Activated effector memory CD4-positive, alpha-beta T cell treated with anti-CD3 and anti-CD28 coated beads, Interleukin-2, amount 50 U/mL, for 16 hours (primary cell): ENCODE results near the gene SNRNP25.

Source experiments
- DNase-seq: peaks from one replicate; pipeline ENCODE4 v3.0.0-alpha.2; 2020

The SNRNP25 gene

DNA sequence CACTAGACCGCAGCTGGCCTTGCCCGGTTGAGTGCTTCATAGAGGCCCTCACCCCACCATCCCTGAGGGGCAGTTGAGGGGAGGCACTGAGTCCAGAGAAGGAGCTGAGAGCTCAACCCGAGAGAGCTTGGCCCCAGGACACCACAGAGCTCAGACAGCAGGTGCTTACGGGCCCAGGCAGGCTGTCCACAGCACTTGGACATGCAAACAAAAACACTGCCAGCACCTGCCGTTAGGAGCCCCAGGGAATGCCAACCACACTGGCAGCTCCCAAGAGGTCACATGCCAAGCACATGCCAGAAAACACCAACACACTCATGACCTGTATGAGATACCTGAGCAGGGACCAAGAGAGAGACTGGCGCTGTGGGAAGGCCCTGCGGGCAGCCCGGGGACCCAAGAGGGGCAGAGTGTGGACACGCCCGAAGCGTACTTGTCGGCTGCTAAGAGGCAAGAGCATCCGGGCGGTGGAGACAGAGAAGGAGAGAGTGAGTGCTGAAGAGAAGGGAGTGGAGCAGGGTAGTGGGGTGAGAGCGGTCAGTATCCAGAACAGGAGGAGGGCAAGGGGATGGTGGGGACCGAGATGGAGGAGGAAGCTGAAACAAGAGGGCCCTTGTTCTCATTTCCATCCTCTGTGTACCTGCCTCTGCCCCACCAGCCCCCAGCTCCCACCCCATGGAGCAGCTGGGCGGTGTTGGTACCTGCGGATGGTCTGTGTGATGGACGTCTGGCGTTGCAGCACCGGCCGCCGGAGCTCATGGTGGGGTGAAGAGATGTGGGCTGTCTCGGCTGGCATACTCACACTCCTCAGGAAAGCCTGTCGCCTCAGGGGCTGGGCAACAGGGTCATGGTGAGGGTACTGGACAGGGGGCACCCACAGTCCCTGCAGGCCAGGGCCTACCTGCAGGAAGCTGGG is 10.6 kb downstream of the SNRNP25 start:
- DNase-seq, result no peak

DNA sequence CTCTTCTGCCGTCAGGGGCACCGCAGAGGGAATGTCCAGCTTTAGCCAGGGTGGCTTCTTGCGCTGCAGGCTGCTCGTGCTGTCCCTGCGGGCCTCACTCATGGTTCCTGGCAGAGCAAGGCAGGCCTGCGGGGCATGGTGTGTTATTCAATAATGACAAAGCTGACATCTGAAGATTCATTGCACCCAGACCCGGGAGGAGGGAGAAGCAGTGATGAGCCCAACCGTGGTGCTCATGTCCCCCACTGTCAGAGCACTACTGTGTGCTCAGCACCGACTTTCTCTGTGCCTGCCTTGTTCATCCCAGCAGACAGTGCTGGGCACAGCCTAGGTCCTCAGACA is 11.3 kb downstream of the SNRNP25 start:
- no peak for DNase-seq

DNA sequence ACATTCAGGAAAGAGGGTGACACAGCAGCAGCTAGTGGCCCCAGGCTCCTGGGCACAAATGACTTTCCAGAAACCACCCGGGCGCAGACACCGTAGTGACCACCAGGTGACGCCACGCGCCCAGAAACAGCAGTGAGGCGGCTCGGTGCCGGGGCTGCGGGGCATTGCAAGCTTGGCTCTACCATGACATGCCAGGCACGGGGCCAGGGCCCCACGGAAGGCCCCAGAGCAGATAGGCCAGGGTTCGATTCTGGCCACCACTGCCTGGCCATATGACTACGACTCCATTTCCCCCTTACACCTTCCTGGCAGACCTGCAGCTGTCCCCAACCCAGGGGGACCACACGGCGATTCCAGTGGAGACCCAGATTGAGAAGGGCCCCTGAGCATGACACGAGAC is 12.1 kb downstream of the SNRNP25 start:
- DNase-seq, result peak; percentile 94

DNA sequence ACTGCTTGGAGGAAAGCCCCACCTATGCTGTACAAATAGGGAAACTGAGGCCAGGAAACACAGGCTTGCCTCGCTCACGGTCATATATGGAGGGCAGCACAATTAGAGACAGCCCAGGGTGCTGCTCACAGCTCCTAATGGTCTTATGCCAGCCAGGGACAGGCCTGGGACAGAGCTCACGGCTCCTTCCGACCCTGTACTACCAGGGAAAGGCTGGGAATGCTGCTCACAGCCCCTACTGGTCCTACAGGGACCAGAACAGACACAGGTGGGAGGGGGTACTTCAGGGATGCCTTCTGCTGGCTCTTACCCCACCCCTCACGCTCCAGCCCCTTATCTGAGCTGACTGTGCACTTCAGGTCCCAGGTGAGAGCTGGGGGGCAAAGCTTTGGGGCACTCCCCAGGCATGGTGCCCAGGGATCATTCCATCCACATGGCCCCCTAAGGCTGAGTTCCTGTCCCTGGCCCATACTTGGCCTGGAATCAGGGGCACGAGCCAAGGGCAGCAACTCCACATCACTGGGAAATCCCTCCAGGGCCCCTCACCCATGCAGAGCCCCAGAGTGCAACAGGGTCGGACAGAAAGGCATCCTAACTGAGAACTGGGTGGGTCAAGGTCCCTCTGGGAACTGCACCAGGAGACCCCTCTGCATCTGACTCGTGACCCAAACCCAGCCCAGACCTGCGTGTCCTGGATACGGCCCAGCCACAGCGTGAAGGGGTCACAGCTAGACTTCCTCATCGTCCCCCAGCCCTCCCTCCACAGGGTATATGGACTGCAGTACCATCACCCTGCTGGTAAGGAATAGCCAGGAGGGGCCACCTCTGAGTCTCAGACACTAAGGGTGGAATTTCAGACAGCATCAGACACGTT is 12.9 kb downstream of the SNRNP25 start:
- DNase-seq, result no peak

DNA sequence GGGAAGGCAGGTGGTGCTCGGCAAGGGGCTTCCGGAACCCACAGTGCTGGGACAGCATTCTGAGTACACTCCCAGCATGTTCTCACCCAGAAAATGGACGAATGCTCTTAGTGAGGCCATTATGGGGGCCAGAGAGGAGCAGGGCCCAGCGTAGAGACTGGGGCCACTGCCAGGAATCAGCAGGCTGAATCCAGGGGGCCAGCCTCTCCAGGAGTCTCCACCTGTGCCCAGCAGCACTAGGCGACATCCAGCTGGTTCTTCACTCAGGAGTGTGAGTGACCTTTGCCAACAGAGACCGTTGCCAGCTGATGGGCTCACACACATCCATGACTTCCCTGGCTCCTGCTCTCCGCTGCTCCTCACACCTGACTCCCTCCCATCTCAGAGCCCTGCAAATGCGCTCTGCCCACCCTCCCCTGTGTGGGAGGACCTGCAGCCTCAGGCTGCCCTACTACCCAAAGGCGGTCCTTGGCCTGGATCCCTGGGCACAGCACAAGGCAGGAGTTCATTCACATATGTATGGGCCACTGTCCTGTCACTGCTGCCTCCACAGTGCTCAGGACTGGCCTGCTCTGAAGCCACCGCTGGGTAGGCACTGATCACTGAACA is 13.7 kb downstream of the SNRNP25 start:
- DNase-seq, result no peak

DNA sequence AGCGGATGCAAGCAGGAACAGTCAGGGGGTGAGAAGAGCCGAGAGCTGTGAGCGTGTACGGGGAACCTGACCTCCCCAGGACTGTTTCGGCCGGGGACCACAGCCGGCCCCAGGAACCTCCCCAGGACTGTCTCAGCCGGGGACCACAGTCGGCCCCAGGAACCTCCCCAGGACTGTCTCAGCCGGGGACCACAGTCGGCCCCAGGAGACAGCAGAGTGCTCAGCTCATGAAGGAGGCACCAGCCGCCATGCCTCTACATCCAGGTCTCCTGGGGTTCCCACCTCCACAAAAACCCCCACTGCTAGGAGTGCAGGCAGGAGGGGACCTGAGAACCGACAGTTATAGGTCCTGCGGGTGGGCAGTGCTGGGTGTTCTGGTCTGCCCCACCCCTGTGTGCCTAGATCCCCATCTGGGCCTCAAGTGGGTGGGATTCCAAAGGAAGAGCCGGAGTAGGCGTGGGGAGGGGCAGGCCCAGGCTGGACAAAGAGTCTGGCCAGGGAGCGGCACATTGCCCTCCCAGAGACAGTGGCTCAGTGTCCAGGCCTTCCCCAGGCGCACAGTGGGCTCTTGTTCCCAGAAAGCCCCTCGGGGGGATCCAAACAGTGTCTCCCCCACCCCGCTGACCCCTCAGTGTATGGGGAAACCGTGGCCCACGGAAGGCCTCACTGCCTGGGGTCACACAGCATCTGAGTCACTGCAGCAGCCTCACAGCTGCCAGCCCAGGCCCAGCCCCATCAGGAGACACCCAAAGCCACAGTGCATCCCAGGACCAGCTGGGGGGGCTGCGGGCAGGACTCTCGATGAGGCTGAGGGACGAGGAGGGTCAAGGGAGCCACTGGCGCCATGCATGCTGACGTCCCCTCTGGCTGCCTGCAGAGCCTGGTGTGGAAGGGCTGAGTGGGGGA is 14.5 kb downstream of the SNRNP25 start:
- no peak for DNase-seq

DNA sequence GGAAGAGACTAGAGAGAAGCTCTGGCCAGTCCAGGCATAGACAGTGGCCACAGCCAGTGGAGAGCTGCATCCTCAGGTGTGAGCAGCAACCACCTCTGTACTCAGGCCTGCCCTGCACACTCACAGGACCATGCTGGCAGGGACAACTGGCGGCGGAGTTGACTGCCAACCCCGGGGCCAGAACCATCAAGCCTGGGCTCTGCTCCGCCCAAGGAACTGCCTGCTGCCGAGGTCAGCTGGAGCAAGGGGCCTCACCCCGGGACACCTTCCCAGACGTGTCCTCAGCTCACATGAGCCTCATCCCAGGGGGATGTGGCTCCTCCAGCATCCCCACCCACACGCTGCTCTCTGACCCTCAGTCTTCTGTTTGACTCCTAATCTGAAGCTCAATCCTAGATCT is 15.6 kb downstream of the SNRNP25 start:
- no peak for DNase-seq

DNA sequence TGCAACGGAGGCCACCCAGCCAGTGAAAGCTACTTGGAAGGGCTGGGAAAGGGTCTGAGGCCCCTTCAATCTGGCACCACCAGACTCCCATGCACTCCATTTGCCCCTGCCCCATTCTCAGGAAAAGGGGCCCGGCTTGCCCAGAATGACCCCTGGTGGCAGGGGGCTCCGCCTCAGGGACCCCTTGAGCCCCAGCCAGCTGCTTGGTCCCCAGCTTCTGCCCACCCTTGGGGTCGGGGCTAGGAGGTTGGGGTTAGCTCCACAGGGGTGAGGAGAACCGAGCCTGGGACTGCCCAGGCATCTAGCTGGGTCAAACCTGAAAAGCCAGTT is 17.5 kb downstream of the SNRNP25 start:
- no peak for DNase-seq

DNA sequence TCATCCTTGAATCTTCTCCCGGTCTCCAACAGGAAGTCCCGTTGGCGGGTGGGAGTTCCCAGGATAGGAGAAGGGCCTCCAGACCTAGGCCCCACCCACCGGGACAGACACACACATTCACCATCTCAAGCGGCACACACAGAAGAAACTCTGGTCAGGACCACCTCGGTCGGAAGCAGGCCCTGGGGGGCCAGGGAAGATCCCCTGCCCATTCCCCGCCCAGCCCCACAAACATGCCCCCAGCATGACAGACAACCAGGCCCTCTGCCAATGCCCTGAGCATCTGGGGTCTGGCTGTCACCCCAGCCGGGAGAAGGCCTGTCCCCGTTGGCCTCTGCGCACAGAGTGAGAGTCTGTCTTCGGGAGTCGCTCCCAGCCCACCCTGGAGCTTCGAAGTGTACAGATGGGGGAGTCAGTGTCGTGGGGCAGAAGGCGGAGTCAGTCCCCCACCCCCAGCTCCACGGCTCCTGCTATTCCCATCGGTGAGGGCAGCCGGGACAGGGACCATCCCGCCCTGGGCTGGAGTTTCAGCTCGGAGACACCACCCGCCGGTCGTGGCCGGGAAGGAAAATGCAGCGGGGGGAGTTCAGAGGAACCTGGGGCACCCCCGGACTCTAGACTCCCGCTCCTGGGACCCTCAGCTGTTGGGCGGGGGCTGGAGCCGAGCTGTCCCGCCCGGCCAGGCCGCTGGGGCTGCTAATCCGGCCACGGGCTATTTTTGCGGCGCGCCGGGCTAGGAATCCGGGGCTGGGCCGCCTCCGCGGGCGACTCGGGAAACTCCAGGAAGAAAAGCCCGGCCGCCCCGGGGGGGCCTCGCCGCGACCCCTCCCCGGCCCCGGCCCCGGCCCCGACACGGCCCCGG is 18.1 kb downstream of the SNRNP25 start:
- no peak for DNase-seq

DNA sequence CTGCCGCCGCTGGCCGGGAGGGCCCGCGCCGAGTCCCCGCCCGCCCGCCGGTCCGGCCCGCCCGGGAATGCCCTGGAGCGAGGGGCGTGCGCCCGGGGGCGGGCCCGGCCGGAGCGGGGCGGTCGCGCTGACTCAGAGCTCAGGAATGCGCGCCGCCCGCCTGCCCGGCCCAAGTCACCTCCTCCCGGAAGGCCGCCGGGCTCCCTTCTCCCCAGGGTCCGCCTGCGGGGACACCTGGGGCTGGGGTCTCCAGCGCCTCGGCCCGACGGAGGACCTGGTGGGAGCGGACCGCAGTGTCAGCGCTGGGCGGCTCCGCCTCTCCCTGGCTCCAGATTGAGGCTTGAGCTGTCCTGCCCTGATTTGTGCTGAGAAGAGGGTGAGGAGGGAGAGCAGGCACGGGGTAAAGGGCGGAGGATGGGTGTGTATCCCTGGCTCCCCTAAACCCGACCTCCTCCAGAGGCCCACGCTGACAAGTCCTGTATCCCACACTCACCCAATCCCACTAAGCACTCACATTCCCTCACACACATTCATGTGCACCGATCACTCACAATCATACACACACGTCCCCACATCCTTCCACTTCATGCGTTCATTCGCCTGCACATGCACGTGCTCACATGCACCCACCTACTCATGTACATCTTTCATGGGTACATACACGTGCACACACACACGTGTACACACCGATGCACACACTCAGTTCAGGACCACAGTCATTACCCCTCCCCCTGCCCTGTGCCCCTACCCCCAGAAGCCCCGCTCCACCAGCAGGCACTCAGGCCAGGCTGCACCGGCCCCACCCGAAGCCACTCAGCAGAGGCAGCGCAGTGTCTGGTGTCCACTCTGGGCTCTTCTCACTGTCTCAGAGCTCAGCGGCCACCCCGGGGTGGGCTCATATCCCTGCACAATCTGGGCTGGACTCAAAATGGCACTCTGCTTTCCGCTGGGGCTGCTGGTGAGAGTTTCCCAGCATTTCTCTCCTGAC is 19.2 kb downstream of the SNRNP25 start, which contains the start of gene RHBDF1:
TSS of gene RHBDF1 (minus strand) at position 71 of the 988 bp plus-strand sequence. CDS start 7,616 bp downstream, outside the sequence.
- no peak for DNase-seq

DNA sequence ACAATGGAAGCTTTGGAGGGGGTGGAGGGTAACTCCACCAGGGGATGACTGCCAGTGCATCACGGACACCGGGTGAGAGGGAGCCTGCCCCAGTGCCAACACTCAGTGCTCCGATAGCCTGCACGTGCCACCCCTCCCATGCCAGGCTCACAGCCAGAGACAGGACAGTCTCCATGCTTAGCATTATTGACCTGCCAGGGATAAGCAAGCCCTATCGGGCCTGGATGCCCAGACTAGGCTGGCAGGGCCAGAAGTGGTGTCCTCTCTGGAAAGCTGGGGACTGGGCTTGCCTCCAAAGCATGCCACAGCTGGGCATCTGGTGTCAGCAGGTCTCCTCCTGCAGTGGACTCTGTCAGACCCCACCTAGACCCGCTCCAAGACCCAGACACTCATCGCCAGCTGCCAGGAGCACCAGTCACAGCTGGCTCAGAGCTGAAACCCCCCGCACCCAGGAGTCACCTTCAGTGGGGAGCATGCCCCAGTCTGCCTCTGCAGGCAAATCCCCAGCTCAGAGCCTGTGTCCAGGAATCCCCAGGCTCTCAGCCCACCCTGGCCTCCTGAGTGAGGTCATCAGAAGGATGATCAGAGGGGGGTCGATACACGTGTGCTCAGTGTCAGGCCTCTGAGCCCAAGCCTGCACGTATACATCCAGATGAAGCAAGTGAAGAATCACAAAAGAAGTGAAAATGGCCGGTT is 20.6 kb downstream of the SNRNP25 start:
- DNase-seq, result no peak

DNA sequence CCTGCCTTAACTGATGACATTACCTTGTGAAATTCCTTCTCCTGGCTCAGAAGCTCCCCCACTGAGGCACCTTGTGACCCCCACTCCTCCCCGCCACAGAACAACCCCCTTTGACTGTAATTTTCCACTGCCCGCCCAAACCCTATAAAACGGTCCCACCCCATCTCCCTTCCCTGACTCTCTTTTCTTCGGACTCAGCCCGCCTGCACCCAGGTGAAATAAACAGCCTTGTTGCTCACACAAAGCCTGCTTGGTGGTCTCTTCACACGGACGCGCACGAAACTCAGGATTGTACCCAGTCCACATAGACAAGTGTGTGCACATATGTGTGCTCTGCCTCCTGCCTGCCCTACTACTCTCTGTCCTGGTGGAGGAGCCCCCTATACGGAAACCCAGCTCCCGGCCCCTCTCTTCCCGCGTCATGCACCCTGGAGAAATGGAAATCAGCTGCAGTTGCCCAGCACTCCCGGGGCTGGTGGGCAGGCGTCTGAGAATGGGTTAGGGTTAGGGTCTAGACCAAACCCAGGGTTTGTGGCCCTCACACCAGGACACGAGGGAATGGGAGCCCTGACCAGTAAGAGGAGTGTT is 21.2 kb downstream of the SNRNP25 start:
- DNase-seq, result no peak

DNA sequence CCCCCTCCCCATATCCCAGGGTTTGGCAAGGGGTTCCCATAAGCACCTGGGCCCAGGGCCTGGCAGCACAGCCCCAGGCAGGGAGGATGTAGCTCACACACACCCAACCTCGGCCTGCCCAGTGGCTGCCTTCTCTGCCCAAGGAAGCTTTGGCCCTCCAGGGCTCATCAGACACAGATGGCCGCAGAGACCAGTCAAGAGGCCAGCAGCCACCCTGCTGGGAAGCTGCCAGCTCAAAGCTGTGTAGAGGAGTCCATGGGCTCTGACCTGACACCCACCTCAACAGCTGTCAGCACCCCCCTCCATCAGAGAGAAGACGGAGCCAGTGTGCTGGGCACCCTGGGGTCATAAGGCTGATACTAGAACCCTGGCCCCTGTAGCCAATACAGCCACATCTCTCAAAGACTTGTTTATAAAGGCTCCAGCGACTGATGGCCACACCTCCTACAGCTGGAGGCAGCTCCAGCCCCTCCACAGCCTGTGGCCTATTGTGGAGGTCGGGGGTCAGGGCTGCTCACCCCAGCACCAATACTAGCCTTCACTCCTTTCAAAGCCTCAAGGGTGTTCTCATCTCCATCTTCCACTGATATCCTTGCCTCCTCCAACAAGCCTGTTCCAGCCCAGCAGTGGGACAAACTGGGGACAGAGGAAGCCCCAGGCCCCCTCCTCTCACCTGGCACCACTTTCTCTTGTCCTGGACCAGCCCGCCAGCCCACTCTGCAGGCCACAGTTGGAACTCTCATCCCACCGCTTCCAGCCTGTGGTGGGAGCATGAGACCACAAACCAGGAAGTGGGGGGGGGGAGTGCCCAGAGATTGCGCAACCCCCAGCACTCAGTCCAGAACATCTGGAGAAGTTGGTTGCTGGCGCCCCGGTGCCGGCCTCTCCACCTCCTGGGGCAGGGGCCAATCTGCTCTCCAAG is 22.2 kb downstream of the SNRNP25 start:
- DNase-seq, result no peak

DNA sequence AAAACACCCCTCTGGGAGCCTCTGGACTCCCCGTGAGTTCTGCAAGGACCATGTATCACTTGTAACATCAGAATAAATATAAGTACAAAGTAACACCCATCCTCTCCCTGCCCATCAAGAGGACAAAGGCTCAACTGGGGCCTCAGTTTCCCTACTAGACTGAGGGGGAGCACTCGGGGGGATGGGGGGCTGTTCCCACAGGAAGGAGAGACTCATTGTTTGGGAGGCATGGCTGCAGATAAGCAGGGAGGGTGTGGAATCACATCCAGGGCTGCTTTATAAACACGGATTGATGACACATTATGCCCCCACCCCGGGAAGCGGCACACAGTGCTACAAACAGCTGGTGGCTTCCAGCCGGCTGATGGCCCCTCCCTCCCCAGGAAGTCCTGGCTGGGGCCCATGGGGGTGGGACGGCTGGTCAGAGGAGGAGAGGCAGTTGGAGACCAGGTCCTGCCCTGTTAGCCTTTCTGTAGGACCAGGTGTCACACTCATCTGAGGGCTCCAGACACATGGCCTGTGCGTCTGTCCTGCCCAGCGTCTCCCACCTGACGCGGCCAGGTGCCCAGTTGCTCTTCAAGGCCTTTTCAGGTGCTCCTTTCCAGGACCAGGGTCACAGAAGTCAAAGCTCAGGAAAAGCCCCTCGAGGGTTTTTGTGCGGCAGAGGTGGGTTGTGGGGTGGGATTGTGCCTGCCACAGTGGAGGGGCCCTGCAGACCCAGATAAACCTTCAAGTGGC is 23.1 kb downstream of the SNRNP25 start:
- peak; percentile 68 for DNase-seq

DNA sequence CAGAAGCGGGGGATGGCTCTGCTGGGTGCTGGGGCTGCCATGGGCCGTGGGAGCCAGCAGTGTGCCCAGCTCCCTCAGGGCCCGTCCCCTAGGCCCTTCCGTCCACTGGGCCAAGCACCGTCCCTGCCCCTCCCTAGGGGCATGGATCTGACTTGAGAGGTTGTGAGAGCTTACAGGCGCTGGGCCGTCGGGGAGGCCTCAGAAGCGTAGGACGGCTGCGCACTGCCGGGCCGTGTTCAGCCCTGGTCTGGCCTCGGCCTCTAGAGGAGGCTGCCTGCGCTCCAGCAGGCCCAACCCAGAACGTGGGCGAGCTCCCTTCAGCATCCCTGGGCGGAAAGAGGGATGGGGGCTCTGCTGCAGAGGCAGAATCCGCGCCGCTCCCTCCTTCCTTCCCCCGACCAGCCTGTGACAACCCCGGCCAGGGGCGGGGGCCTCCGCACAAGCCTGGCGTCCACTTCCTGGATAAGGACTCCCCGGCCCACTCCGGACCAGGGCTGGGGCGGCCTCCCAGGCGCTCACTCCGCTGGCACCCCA is 23.7 kb downstream of the SNRNP25 start:
- peak; percentile 72 for DNase-seq

DNA sequence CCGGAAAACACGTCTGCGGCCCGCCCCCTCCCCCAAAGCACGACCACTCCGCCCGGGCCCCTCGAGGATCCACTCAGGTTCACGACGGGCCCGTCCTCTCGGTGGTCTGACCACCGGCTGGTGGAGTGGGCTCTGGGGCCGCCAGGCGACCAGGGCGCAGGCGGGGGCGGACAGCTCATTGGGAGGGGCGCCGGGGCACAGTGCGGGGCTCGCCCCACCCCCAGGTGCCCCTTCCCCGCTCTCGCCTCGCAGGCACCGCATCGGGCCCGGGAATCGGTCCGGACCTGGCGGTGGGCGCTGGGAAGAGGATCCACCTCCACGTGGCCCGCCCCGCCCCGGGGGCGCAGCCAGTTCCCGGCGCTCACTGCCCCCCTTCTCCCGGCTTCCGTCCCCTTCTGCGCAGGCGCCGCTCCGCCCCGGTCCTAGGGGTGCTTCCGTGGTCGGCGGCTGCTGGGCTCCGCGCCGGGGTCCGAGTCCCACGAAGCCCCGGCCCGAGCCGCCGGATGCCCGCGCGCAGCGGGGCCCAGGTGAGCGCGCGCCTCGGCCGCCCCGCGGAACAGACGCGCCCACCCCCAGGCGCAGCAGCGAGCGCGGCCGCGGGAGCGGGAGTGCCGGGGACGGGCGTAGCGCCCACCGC is 24.3 kb downstream of the SNRNP25 start, which contains the start of gene MPG:
TSS of gene MPG (plus strand) at position 419 of the 637 bp plus-strand sequence. CDS start at position 504, 85 bp downstream.
- peak; percentile 94 for DNase-seq
